Activated B cell treated with CpG ODN at 0.5 μM for 24 hours (primary cell): ENCODE measurements around the gene CELSR1. TPM values are rescaled to one million over a fixed set of nuclear protein-coding genes. Genes with fewer than 3 reads are reported as not detected.

Experiments
- ATAC-seq: fragments of 200-7000 bp; cut with Tn5 transposase; one replicate; pipeline ENCODE4 v1.10.0; 2021; ENCODE audit warnings: low read depth, mild to moderate bottlenecking, moderate library complexity
- CTCF ChIA-PET: fragments of 350-600 bp; sonication (Branson Sonifier 250); formaldehyde crosslinking; loops from one replicate; lab custom pipeline; 2021; ENCODE audit warnings: antibody characterized with exemption; lab: Charles Lee
- POLR2A ChIA-PET: fragments of 350-600 bp; sonication (Branson Sonifier 250); formaldehyde crosslinking; loops from one replicate; lab custom pipeline; 2021; ENCODE audit warnings: antibody characterized with exemption; lab: Charles Lee
- DNase-seq: peaks from one replicate; pipeline ENCODE4 v3.0.0; 2022
- H3K27ac Mint-ChIP-seq: one replicate; pipeline ENCODE4 v1.8.0; 2020; ENCODE audit warnings: mixed read lengths
- H3K27me3 Mint-ChIP-seq: one replicate; pipeline ENCODE4 v1.8.0; 2021; ENCODE audit warnings: mixed read lengths
- H3K36me3 Mint-ChIP-seq: one replicate; pipeline ENCODE4 v1.8.0; 2021; ENCODE audit warnings: low read depth, mixed read lengths
- H3K4me1 Mint-ChIP-seq: one replicate; pipeline ENCODE4 v1.8.0; 2021; ENCODE audit warnings: mixed read lengths
- H3K4me3 Mint-ChIP-seq: one replicate; pipeline ENCODE4 v1.8.0; 2020; ENCODE audit warnings: mild to moderate bottlenecking, mixed read lengths
- H3K9me3 Mint-ChIP-seq: one replicate; pipeline ENCODE4 v1.8.0; 2020; ENCODE audit warnings: mixed read lengths
- CTCF ChIP-seq: fragments of 200-600 bp; IDR thresholded peaks from one replicate; pipeline ENCODE4 v1.8.0; 2022; ENCODE audit warnings: antibody characterized with exemption, mild to moderate bottlenecking
- intact Hi-C: fragments of 100-400 bp; cut with micrococcal nuclease; formaldehyde crosslinking; loops from one replicate; pipeline ENCODE4 v1.15.1; 2024
- total RNA-seq: library from RNA; stranded (reverse); gene quantifications from 2 replicates; pipeline ENCODE4 v1.2.3, GENCODE V29; 2022

CELSR1 gene
- total RNA-seq, 1 donor from 2014 or later: 12.3 TPM

GRCh38 chr22:46376908-46377524 is 160.4 kb downstream of the CELSR1 start:
- H3K27ac Mint-ChIP-seq: no peak overlapping the region
- intact Hi-C loops: no loop called here
- ATAC-seq: no peak
- H3K4me3 Mint-ChIP-seq: no peak overlapping the region
- ChIA-PET POLR2A (no interaction called here), CTCF (no interaction called here)
- DNase-seq: no peak
- peaks cover 3% of the 10 kb centered on the region for H3K9me3 Mint-ChIP-seq
- peaks cover 71% of the 10 kb centered on the region for H3K36me3 Mint-ChIP-seq
- peaks cover 3% of the 10 kb centered on the region for H3K27me3 Mint-ChIP-seq
- TF ChIP-seq CTCF: no peak
- peaks cover 9% of the 10 kb centered on the region for H3K4me1 Mint-ChIP-seq

- no peak overlapping the region for H3K4me3 Mint-ChIP-seq
- ChIA-PET CTCF (no interaction called here), POLR2A (no interaction called here)
- peaks cover 3% of the 10 kb centered on the region for H3K9me3 Mint-ChIP-seq
- ATAC-seq: no peak
- no peak overlapping the region for H3K27ac Mint-ChIP-seq
- peaks cover 3% of the 10 kb centered on the region for H3K27me3 Mint-ChIP-seq
- no peak for DNase-seq
- H3K4me1 Mint-ChIP-seq: peaks cover 9% of the 10 kb centered on the region
- TF ChIP-seq CTCF: no peak
- intact Hi-C loops: no loop called here
- H3K36me3 Mint-ChIP-seq: peaks cover 65% of the 10 kb centered on the region
Observed at GRCh38 chr22:46376111-46376510, 161.3 kb downstream of the CELSR1 start.

GRCh38 chr22:46374663-46375474 is 162.6 kb downstream of the CELSR1 start:
- peaks cover 9% of the 10 kb centered on the region for H3K4me1 Mint-ChIP-seq
- DNase-seq (no peak), ATAC-seq (no peak)
- ChIA-PET CTCF (no interaction called here), POLR2A (no interaction called here)
- no peak for TF ChIP-seq CTCF
- intact Hi-C loops: no loop called here
- peaks cover 52% of the 10 kb centered on the region for H3K36me3 Mint-ChIP-seq
- no peak overlapping the region for H3K27ac Mint-ChIP-seq
- H3K27me3 Mint-ChIP-seq: peaks cover 3% of the 10 kb centered on the region
- no peak overlapping the region for H3K4me3 Mint-ChIP-seq
- peaks cover 3% of the 10 kb centered on the region for H3K9me3 Mint-ChIP-seq

GRCh38 chr22:46373921-46374662 is 163.3 kb downstream of the CELSR1 start:
- DNase-seq: no peak
- Mint-ChIP-seq H3K36me3 (peaks cover 47% of the 10 kb centered on the region), H3K4me1 (peaks cover 9% of the 10 kb centered on the region), H3K4me3 (no peak overlapping the region), H3K9me3 (peaks cover 3% of the 10 kb centered on the region), H3K27ac (no peak overlapping the region), H3K27me3 (peaks cover 3% of the 10 kb centered on the region)
- CTCF ChIA-PET: interaction anchor here (0.8 kb wide), 1 partner anchor 168 kb away, joined by 3 read pairs; no protein-coding TSS in a partner anchor
- TF ChIP-seq CTCF: no peak
- ATAC-seq: no peak
- POLR2A ChIA-PET: no interaction called here
- intact Hi-C loops: no loop called here

- Mint-ChIP-seq H3K27ac (no peak overlapping the region), H3K36me3 (peaks cover 38% of the 10 kb centered on the region), H3K27me3 (peaks cover 3% of the 10 kb centered on the region), H3K4me3 (no peak overlapping the region), H3K9me3 (peaks cover 3% of the 10 kb centered on the region), H3K4me1 (peaks cover 9% of the 10 kb centered on the region)
- intact Hi-C loops: no loop called here
- POLR2A ChIA-PET: no interaction called here
- TF ChIP-seq CTCF: no peak
- no peak for DNase-seq
- ATAC-seq: no peak
- CTCF ChIA-PET: interaction anchor here (0.8 kb wide), 1 partner anchor 168 kb away, joined by 3 read pairs; no protein-coding TSS in a partner anchor
Observed at GRCh38 chr22:46373159-46373558, 164.3 kb downstream of the CELSR1 start.
